HepG2 (cell line): Measurements from ENCODE around the gene TUBG2. TPM values are rescaled to one million over a fixed set of nuclear protein-coding genes. Genes with fewer than 3 reads are reported as not detected.
A peak's percentile ranks its signal among the peaks of the same experiment; 100 is the strongest.

Experiments
- ARNT ChIP-seq: fragments of 450-650 bp; IDR thresholded peaks from 2 replicates; pipeline ENCODE4 v1.6.1; 2017
- CEBPG ChIP-seq: IDR thresholded peaks from 2 replicates; pipeline ENCODE4 v1.6.1; 2016
- KAT7 ChIP-seq: IDR thresholded peaks from 2 replicates; pipeline ENCODE4 v1.6.1; 2018; ENCODE audit warnings: borderline replicate concordance, missing compliant biosample characterization
- KLF12 ChIP-seq: sonication (generic); formaldehyde crosslinking; IDR thresholded peaks from 2 replicates; pipeline ENCODE4 v1.4.0; 2020; ENCODE audit warnings: missing genetic modification reagents, borderline replicate concordance
- MAFF ChIP-seq: IDR thresholded peaks from 2 replicates; pipeline ENCODE4 v1.6.1; 2011; ENCODE audit warnings: low read depth, low read length, improper control_type of control experiment
- MED1 ChIP-seq: sonication (generic); formaldehyde crosslinking; IDR thresholded peaks from 2 replicates; pipeline ENCODE4 v1.4.0; 2020; ENCODE audit warnings: missing genetic modification reagents
- NFATC3 ChIP-seq: sonication (generic); formaldehyde crosslinking; IDR thresholded peaks from 2 replicates; pipeline ENCODE4 v1.5.1; 2020; ENCODE audit warnings: mild to moderate bottlenecking, missing genetic modification reagents
- RBM22 ChIP-seq: fragments of 200-400 bp; formaldehyde crosslinking; optimal IDR thresholded peaks from 2 replicates; pipeline ENCODE3; 2017; ENCODE audit warnings: mild to moderate bottlenecking, low read length, moderate library complexity
- REL ChIP-seq: sonication (generic); formaldehyde crosslinking; conservative IDR thresholded peaks from 2 replicates; pipeline ENCODE4 v1.8.0; 2022; ENCODE audit warnings: mild to moderate bottlenecking, missing genetic modification reagents, moderate library complexity
- SIN3A ChIP-seq: IDR thresholded peaks from 2 replicates; pipeline ENCODE4 v1.6.1; 2011; ENCODE audit warnings: low read depth, mild to moderate bottlenecking, control low read depth, low read length, borderline replicate concordance
- SP140L ChIP-seq: sonication (generic); formaldehyde crosslinking; IDR thresholded peaks from 2 replicates; pipeline ENCODE4 v1.4.0; 2020; ENCODE audit warnings: missing genetic modification reagents, borderline replicate concordance
- STAT5B ChIP-seq: sonication (generic); formaldehyde crosslinking; IDR thresholded peaks from 2 replicates; pipeline ENCODE4 v1.4.0; 2020; ENCODE audit warnings: missing genetic modification reagents
- TGIF2 ChIP-seq: IDR thresholded peaks from 2 replicates; pipeline ENCODE4 v1.6.1; 2016; ENCODE audit warnings: control low read depth, missing compliant biosample characterization
- YEATS4 ChIP-seq: sonication (generic); formaldehyde crosslinking; IDR thresholded peaks from 2 replicates; pipeline ENCODE4 v1.4.0; 2020; ENCODE audit warnings: missing genetic modification reagents, borderline replicate concordance
- YY1 ChIP-seq: IDR thresholded peaks from 2 replicates; pipeline ENCODE4 v1.6.1; 2011; ENCODE audit warnings: low read length, low read depth, moderate library complexity, mild to moderate bottlenecking; ENCODE audit not compliant: insufficient read depth, insufficient replicate concordance
- ZNF570 ChIP-seq: sonication (generic); formaldehyde crosslinking; IDR thresholded peaks from 2 replicates; pipeline ENCODE4 v1.4.0; 2020; ENCODE audit warnings: mild to moderate bottlenecking, missing genetic modification reagents, borderline replicate concordance
- polyA plus RNA-seq, 8 experiments: library from polyadenylated mRNA; depleted of rRNA in 3 of 8; stranded (reverse) in 7 of 8; unstranded in 1 of 8; fragments of >200 nt; fragmentation: Illumina TruSeq in 4 of 8; extraction: Trizol in 4 of 8; gene quantifications; 2 replicates each; pipeline versions ENCODE4 v1.2.1 to v1.2.3, GENCODE V29; 2011 to 2016; ENCODE audit warnings: low read depth in 4 of 8, missing spikeins in 1 of 8, mixed read lengths in 1 of 8; ENCODE audit not compliant: insufficient read depth in 1 of 8
- total RNA-seq, 5 experiments: library from RNA; depleted of rRNA; stranded (reverse); fragments of >200 nt; fragmentation: Illumina TruSeq; extraction: Trizol; gene quantifications; 2 replicates each; pipeline ENCODE4 v1.2.3, GENCODE V29; 2016; ENCODE audit warnings: low read depth in 1 of 5
- TF ChIP-seq, protein P1 (sequence below): sonication (generic); formaldehyde crosslinking; IDR thresholded peaks from 2 replicates; pipeline ENCODE4 v1.8.0; 2022; ENCODE audit warnings: mild to moderate bottlenecking, missing genetic modification reagents, moderate library complexity
- TF ChIP-seq, protein P2 (sequence below), 2 experiments: sonication (generic) in 1 of 2; formaldehyde crosslinking in 1 of 2; IDR thresholded peaks; 2 replicates each; pipeline versions ENCODE4 v1.5.1 to v1.6.1; 2011 to 2020; ENCODE audit warnings: borderline replicate concordance in 1 of 2, low read depth in 1 of 2, low read length in 1 of 2, mild to moderate bottlenecking in 1 of 2, missing genetic modification reagents in 1 of 2, moderate library complexity in 1 of 2
- TF ChIP-seq, protein P3 (sequence below): sonication (generic); formaldehyde crosslinking; IDR thresholded peaks from 2 replicates; pipeline ENCODE4 v1.4.0; 2020; ENCODE audit warnings: low read depth, mild to moderate bottlenecking, missing genetic modification reagents
- TF ChIP-seq, protein P4 (sequence below): sonication (generic); formaldehyde crosslinking; IDR thresholded peaks from 2 replicates; pipeline ENCODE4 v1.5.0; 2020; ENCODE audit warnings: missing genetic modification reagents, mild to moderate bottlenecking, borderline replicate concordance

The TUBG2 gene
- total and polyA plus RNA-seq, 2 of the 13 experiments (the other 11 are each of a cell fraction or from before 2014, with no cell fraction given) = 16.0 to 42.3 TPM

DNA sequence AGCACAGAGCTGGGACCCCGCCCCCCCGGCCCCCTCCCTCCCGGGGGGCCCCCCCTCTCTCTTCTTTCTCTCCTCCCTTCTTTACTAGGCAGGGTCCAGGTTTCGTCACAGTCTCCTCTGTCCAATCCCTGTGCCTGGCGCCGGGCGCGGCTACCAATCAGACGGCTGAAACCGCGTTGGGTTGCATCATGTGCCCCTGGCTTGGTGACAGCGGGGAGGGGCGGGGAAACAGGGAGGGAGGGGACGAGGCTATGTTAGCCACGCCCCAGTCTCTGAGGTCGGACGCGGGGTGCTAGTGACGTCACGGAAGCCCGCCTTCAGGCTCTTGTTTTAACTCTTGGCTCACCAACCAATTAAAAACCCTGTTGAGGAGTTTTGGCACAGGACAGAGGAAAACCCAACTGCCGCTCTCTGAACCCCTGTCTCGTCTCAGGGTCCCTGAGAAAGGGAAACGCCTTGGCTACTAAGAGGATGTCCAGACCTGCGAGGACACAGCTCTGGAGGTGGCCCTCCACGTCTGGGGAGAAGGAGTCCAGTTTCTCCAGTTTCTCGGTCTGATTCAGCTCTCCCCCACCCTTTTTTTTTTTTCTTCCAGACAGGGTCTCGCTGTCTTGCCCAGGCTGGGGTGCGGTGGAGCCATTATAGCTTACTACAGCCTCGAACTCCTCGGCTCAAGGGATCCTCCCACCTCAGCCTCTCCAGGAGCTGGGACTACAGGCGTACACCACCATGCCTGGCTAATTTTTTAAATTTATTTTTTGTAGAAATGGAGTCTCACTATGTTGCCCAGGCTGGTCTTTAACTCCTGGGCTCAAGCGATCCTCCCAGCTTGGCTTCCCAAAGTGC, 18.2 kb downstream of the TUBG2 start (continued):
- TF ChIP-seq, protein P1, sequence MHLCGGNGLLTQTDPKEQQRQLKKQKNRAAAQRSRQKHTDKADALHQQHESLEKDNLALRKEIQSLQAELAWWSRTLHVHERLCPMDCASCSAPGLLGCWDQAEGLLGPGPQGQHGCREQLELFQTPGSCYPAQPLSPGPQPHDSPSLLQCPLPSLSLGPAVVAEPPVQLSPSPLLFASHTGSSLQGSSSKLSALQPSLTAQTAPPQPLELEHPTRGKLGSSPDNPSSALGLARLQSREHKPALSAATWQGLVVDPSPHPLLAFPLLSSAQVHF = no peak
- TF ChIP-seq, protein P2, sequence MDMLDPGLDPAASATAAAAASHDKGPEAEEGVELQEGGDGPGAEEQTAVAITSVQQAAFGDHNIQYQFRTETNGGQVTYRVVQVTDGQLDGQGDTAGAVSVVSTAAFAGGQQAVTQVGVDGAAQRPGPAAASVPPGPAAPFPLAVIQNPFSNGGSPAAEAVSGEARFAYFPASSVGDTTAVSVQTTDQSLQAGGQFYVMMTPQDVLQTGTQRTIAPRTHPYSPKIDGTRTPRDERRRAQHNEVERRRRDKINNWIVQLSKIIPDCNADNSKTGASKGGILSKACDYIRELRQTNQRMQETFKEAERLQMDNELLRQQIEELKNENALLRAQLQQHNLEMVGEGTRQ (IDR thresholded peaks at IDR 0.05; ENCODE audit: low read depth, low read length) = peak; percentile 80
- TF ChIP-seq, protein P2 (CRISPR knock-in tag; IDR thresholded peaks at IDR 0.05; ENCODE audit: borderline replicate concordance) = peak; percentile 87; the same call in 1 of the 2 replicates
- TF ChIP-seq TGIF2 (CRISPR knock-in tag) (no peak; the same call in 1 of the 2 replicates), CEBPG (CRISPR knock-in tag) (peak; percentile 96), KLF12 (CRISPR knock-in tag) (peak; percentile 22; the same call in 1 of the 2 replicates), SIN3A (peak; percentile 45; the same call in 1 of the 2 replicates), RBM22 (no peak), REL (CRISPR knock-in tag) (no peak), STAT5B (CRISPR knock-in tag) (no peak), YEATS4 (CRISPR knock-in tag) (no peak; the same call in 1 of the 2 replicates), YY1 (no peak), SP140L (CRISPR knock-in tag) (no peak), ZNF570 (CRISPR knock-in tag) (no peak), MAFF (no peak), MED1 (no peak), KAT7 (CRISPR knock-in tag) (no peak), NFATC3 (no peak), ARNT (no peak)
- TF ChIP-seq, protein P3, sequence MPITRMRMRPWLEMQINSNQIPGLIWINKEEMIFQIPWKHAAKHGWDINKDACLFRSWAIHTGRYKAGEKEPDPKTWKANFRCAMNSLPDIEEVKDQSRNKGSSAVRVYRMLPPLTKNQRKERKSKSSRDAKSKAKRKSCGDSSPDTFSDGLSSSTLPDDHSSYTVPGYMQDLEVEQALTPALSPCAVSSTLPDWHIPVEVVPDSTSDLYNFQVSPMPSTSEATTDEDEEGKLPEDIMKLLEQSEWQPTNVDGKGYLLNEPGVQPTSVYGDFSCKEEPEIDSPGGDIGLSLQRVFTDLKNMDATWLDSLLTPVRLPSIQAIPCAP (CRISPR knock-in tag) = no peak
- TF ChIP-seq, protein P4, sequence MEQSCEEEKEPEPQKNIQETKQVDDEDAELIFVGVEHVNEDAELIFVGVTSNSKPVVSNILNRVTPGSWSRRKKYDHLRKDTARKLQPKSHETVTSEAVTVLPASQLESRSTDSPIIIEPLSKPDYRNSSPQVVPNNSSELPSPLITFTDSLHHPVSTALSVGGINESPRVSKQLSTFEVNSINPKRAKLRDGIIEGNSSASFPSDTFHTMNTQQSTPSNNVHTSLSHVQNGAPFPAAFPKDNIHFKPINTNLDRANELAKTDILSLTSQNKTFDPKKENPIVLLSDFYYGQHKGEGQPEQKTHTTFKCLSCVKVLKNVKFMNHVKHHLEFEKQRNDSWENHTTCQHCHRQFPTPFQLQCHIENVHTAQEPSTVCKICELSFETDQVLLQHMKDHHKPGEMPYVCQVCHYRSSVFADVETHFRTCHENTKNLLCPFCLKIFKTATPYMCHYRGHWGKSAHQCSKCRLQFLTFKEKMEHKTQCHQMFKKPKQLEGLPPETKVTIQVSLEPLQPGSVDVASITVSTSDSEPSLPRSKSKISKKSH (CRISPR knock-in tag) = no peak
